Urinary bladder (tissue), 4 donors: ENCODE data around the gene SERTAD1. TPM values are rescaled to one million over a fixed set of nuclear protein-coding genes. Genes with fewer than 3 reads are reported as not detected.
"Not testable (repeated sequence)": the region's sequence is repeated elsewhere in the genome, so short reads cannot be mapped to it uniquely, and the experiment has no call there.

Experiments
- DNase-seq: peaks from one replicate; pipeline ENCODE4 v3.0.0-alpha.2; 2015; ENCODE audit errors: extremely low spot score
- H3K27ac ChIP-seq: one replicate; pipeline ENCODE4 v1.5.1; 2013; ENCODE audit warnings: low read depth, mild to moderate bottlenecking, moderate library complexity
- H3K36me3 ChIP-seq: one replicate; pipeline ENCODE4 v1.6.1; 2013; ENCODE audit warnings: mild to moderate bottlenecking, moderate library complexity; ENCODE audit not compliant: insufficient read depth
- H3K4me1 ChIP-seq: one replicate; pipeline ENCODE4 v1.6.1; 2013; ENCODE audit warnings: mild to moderate bottlenecking, moderate library complexity; ENCODE audit not compliant: insufficient read depth
- H3K4me3 ChIP-seq: one replicate; pipeline ENCODE4 v1.5.1; 2013; ENCODE audit warnings: low read depth, low read length
- WGBS: extraction: QIAGEN DNeasy Blood & Tissue Kit; methylation state at CpG from one replicate; pipeline ENCODE4 v1.1.7; 2013; 5-methylcytosine and 5-hydroxymethylcytosine counted together
- polyA plus RNA-seq: library from polyadenylated mRNA; stranded (reverse); fragments of 200-250 nt; gene quantifications from one replicate; pipeline ENCODE4 v1.2.3, GENCODE V29; 2013
- total RNA-seq: library from RNA; depleted of rRNA; stranded (reverse); fragments of >200 nt; gene quantifications from one replicate; pipeline ENCODE4 v1.2.3, GENCODE V29; 2014
- donor health status: healthy with polysubstance abuse.
- donor health status: healthy.

SERTAD1 gene
- total and polyA plus RNA-seq, 2 donors: 6.8 to 24.5 TPM

DNA sequence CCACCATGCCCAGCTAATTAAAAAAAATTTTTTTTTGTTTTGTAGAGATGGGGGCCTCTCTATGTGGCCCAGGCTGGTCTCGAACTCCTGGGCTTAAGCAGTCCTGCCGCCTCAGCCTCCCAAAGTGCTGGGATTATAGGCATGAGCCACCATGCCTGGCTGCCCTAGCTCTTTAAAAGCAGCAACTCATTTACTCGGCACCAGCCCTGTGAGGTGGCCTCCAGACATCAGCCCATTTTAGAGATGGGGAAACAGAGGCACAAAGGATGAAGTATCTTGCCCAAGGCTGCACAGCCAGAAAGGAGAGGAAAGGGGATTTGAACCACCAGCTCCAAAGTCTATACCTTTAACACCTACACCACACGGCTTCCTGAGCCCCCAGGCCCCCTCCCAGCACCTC is 12.9 kb downstream of the SERTAD1 start:
- 69% methylated on average over 4 of the region's 4 CpGs for WGBS
- Histone ChIP-seq H3K27ac (no peak overlapping the region), H3K4me3 (no peak overlapping the region), H3K36me3 (no peaks in the 10 kb centered on the region), H3K4me1 (no peaks in the 10 kb centered on the region)
- no peak for DNase-seq

DNA sequence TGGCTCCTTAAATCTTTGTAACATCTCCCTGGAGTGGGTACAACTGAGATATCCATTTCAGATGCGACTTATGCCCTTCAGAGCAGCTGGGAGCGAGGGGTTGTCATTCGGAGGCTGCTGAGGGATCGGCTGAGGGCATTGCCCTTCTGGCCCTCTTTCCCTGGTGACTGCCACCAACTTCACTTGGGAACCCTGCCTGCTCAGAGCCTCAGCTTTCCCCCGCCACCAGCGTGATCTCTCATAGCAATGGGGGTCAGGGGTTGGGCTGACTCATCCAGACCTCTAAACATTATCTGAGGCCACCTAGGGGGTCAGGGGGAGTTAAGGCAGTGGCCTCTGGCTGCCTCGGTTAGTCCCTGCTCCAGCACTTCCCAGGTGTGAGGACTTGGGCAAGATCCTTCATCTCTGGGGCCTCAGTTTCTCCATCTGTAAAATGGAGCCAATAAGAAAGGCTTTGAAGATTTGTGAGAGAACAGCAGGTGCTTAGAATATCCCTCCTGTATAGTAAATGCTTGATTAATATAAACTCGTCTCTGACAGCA is 13.8 kb downstream of the SERTAD1 start:
- H3K27ac ChIP-seq: no peak overlapping the region
- no peaks in the 10 kb centered on the region for H3K4me1 ChIP-seq
- no peaks in the 10 kb centered on the region for H3K36me3 ChIP-seq
- no peak for DNase-seq
- no peak overlapping the region for H3K4me3 ChIP-seq
- 76% methylated on average over 8 of the region's 8 CpGs for WGBS

DNA sequence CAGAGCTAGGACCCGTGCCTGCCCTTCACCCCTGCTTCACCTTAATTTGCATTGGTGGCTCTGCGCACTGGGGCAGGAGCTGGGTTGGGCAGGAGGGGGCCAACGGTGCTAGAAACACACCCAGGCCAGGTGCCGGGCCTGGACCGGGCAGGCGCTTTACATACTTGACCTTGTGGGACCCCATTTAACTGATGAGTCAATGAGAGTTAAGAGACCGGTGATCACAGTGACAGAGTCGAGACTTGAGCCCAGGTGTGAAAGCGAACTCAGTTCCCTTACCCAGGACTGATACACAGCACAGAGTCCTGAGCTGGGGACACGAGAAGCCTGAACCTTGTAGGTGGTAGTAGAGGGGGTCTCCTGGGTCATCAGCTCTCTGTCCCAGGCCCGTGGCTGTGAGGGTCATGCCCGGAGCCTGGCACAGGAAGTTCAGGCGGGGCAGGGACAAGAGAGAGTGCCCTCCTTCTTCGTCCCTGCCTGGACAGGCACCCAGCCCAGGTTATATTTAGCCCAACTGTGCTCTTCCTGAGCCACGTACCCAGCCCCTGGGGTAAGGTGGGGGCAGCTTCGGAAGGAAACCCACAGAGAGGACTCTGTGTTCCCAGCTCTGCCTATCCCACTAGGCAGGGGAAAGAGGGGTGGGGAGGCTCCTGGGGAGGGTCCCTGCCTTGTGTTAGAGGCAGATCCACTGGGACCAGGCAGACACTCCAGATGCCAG is 14.5 kb downstream of the SERTAD1 start:
- no peaks in the 10 kb centered on the region for H3K36me3 ChIP-seq
- WGBS: 53% methylated on average over 16 of the region's 16 CpGs
- no peak for DNase-seq
- no peaks in the 10 kb centered on the region for H3K4me1 ChIP-seq
- H3K4me3 ChIP-seq: no peak overlapping the region
- no peak overlapping the region for H3K27ac ChIP-seq

DNA sequence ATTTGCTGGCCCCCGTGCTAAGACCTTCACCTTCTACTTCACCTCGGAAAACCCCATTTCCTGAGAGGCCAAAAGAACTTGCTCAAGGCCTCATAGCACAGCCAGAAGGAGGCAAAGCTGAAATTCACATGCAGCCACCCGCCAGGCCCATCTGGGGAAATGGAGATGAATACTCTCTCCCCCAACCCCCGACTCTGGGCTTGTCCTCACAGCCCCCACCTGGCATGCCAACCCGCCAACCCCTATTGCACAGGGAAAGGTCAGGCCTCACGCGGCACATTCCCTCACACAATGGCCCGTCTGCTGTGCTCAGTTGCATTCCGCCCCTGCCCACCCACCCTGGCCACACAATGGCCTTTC is 15.8 kb downstream of the SERTAD1 start:
- no peak for DNase-seq
- no peaks in the 10 kb centered on the region for H3K36me3 ChIP-seq
- no peak overlapping the region for H3K4me3 ChIP-seq
- no peak overlapping the region for H3K27ac ChIP-seq
- WGBS: 79% methylated on average over 9 of the region's 9 CpGs
- no peaks in the 10 kb centered on the region for H3K4me1 ChIP-seq

DNA sequence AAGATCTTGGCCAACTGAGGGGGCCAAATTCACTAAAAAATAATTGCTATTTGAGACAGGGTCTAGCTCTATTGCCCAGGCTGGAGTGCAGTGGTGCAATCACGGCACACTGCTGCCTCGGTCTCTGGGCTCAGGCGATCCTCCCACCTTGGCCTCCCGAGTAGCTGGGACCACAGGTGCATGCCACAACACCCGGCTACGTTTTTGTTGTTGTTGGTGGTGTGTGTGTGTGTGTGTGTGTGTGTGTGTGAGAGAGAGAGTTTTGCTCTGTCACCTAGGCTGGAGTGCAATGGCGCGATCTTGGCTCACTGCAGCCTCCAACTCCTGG is 17.2 kb downstream of the SERTAD1 start:
- WGBS: 86% methylated on average over 8 of the region's 8 CpGs
- not testable (repeated sequence) for H3K4me1 ChIP-seq, H3K27ac ChIP-seq, DNase-seq, H3K4me3 ChIP-seq, H3K36me3 ChIP-seq

GRCh38 chr19:40407714-40408597 is 17.8 kb downstream of the SERTAD1 start:
- Histone ChIP-seq H3K36me3 (no peaks in the 10 kb centered on the region), H3K4me1 (no peaks in the 10 kb centered on the region), H3K27ac (no peak overlapping the region), H3K4me3 (no peak overlapping the region)
- no peak for DNase-seq
- WGBS: 59% methylated on average over 22 of the region's 22 CpGs

DNA sequence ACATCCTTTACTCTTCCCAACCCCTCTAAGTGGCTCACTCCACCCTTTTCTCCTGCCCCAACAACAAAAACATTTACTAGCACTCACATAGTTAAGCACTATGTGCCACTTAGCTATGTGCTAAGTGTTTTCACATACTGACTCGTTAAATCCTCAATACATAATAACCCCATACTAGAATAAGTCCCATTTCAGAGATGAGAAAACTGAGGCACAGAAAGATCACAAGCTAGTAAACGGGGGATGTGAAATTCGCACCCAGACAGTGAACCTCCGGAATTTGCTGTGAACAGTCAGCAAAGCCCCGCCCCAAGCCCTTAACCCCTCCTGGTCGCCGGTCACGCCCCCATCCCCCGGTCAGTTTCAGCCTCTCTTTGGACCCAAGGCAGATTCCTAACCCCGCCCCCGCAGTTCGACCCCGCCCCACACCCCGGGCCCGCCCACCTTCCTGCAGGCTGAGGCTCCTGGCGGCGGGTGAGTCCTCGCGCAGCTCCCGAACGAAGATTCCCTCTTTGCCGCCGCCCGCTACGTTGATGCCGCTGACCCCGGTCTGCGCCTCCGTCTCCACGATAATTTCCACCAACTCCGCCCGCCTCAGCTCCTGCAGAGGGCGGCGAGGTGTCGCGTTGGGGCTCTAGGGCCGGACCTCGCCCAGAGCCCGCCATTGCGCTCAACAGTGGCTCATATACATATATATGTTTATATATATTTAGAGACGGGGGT is 22.4 kb downstream of the SERTAD1 start:
- DNase-seq: peak; percentile 51
- under 1% methylated on average over 41 of the region's 41 CpGs for WGBS
- H3K36me3 ChIP-seq: no peaks in the 10 kb centered on the region

DNA sequence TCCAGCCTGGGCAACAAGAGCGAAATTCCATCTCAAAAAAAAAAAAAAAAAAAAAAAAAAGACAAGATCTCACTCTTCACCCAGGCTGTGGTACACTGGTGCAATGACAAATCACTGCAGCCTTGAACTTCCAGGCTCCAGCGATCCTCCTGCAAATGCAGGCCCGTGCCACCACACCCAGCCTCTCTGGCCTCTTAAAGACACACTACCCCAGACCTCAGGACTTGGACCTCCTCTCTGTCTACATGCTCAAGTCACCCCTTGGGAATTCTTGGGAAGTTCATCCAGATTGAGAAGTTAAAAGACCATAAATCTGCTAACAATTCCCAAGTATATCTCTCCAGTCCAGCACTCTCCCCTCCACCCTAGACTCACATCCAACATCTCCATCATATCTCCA is 25.2 kb downstream of the SERTAD1 start:
- Histone ChIP-seq H3K4me1 (no peaks in the 10 kb centered on the region), H3K27ac (no peak overlapping the region), H3K36me3 (no peaks in the 10 kb centered on the region), H3K4me3 (no peak overlapping the region)
- WGBS: 55% methylated on average over 3 of the region's 3 CpGs
- no peak for DNase-seq

More for the DNA sequence above, 22.4 kb downstream of the SERTAD1 start:
- peak overlapping the region; percentile 50 for H3K4me3 ChIP-seq
- no peaks in the 10 kb centered on the region for H3K4me1 ChIP-seq
- H3K27ac ChIP-seq: peak overlapping the region; percentile 59

DNA sequence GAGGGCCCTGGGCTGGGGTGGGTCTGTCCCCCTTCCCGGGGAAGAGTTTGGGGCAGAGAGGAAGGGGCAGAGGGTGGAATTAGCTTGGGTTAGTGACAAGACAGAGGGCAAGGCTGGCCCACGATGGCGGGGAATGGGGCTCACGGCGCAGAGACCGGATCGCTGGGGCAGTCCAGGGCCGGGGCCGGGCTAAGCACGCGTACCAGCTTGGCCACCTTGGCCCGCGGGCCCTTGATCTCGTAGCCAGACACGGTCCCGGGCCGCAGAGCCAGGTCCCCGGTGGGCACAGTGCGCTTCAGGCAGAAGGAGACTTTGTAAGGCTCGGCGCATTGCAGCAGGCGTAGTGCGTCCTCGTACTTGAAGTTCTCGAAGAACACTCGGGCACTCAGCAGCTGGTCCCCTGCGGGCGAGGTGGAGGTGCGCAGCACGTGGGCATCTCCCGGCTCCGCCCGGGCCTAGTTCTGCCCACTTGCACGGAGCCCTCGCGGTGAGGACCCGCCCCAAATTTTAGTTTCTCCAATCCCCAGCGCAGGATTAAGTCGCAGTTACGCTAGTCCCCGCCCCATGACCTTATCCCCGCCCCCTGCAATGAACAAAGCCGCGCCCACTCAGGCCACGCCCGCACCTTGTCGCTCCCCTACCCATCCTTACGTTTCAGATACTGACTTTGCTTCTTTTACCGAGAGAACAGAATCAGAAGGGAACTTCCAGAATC is 27.2 kb downstream of the SERTAD1 start:
- H3K27ac ChIP-seq: no peak overlapping the region
- WGBS: 53% methylated on average over 49 of the region's 49 CpGs
- no peak overlapping the region for H3K4me3 ChIP-seq
- H3K36me3 ChIP-seq: no peaks in the 10 kb centered on the region
- no peaks in the 10 kb centered on the region for H3K4me1 ChIP-seq
- no peak for DNase-seq

GRCh38 chr19:40397568-40397906 is 28.3 kb downstream of the SERTAD1 start:
- Histone ChIP-seq H3K27ac (no peak overlapping the region), H3K4me1 (no peaks in the 10 kb centered on the region), H3K4me3 (no peak overlapping the region), H3K36me3 (no peaks in the 10 kb centered on the region)
- no peak for DNase-seq
- WGBS: 93% methylated on average over 22 of the region's 22 CpGs

DNA sequence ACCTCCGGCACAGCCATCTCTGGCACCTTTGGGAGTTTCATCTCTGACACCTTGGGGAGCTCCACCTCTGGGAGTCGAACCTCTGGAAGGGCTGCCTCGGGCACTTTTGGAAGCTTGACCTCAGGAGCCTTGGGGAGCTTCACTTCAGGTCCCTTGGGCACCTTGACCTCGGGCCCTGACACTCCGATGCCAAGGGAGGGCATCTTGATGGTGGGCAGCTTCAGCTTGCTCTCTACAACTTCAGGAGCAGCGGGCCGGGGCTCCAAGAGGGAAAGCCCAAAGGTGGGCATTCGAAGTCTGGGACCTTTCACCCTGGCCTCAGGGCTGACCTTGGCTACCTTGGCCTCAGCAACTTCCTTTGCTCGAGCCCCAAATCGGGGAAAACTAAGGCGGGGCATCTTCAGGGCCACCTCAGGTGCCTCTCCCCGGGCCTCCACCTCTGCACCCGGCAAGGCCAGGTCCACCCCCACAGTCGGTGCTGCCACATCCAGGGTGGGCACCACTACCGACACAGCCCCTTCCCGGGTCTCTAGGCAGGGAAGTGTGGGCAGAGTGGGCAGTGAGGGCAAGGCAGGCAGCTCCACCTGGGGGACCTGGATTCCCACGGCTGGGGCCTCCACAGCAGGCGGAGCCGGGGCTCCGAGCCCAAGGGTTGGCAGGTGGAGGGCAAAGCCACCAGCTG is 28.8 kb downstream of the SERTAD1 start:
- no peak overlapping the region for H3K4me3 ChIP-seq
- WGBS: 89% methylated on average over 20 of the region's 20 CpGs
- H3K4me1 ChIP-seq: no peaks in the 10 kb centered on the region
- no peaks in the 10 kb centered on the region for H3K36me3 ChIP-seq
- DNase-seq: no peak
- no peak overlapping the region for H3K27ac ChIP-seq

GRCh38 chr19:40395956-40396355 is 29.8 kb downstream of the SERTAD1 start:
- no peak for DNase-seq
- Histone ChIP-seq H3K4me1 (no peaks in the 10 kb centered on the region), H3K36me3 (no peaks in the 10 kb centered on the region), H3K4me3 (no peak overlapping the region), H3K27ac (no peak overlapping the region)
- 91% methylated on average over 14 of the region's 14 CpGs for WGBS

GRCh38 chr19:40394816-40395210 is 31.0 kb downstream of the SERTAD1 start:
- no peak for DNase-seq
- H3K27ac ChIP-seq: no peak overlapping the region
- H3K36me3 ChIP-seq: no peaks in the 10 kb centered on the region
- H3K4me3 ChIP-seq: no peak overlapping the region
- WGBS: 76% methylated on average over 13 of the region's 13 CpGs
- H3K4me1 ChIP-seq: no peaks in the 10 kb centered on the region
